Gastrocnemius medialis (tissue), 4 donors: Measurements from ENCODE around the gene FGFBP2.

ENCODE experiments used
- CTCF ChIP-seq, 5 experiments: fragments of 450-650 bp in 3 of 5; fragments of 200-600 bp in 2 of 5; sonication (generic) in 2 of 5; IDR thresholded peaks in 4 of 5; conservative IDR thresholded peaks in 1 of 5; 1 replicate in 4 of 5; 2 replicates in 1 of 5; pipeline ENCODE4 v1.5.1; 2016 to 2019; ENCODE audit warnings: antibody characterized with exemption in 5 of 5, mild to moderate bottlenecking in 3 of 5, moderate library complexity in 3 of 5
- POLR2A ChIP-seq, 2 donors: fragments of 450-650 bp; IDR thresholded peaks; one replicate each; pipeline ENCODE4 v1.6.1; 2017; ENCODE audit warnings: antibody characterized with exemption in 2 of 2, mild to moderate bottlenecking in 2 of 2, moderate library complexity in 2 of 2

GRCh38 chr4:15920723-15921591, 42.0 kb downstream of the FGFBP2 start:
- TF ChIP-seq CTCF (IDR thresholded peaks at IDR 0.05 in 4 of 5, conservative IDR thresholded peaks at IDR 0.05 in 1 of 5) (no peak), POLR2A (IDR thresholded peaks at IDR 0.05) (no peak)
